ENCODE measurements around the gene RPL9. TPM values are rescaled to one million over a fixed set of nuclear protein-coding genes. Genes with fewer than 3 reads are reported as not detected.

Gene RPL9
- total and polyA plus RNA-seq, 2 of the 13 experiments (the other 11 are each of a cell fraction or from before 2014, with no cell fraction given): 993 to 2,148 TPM

DNA sequence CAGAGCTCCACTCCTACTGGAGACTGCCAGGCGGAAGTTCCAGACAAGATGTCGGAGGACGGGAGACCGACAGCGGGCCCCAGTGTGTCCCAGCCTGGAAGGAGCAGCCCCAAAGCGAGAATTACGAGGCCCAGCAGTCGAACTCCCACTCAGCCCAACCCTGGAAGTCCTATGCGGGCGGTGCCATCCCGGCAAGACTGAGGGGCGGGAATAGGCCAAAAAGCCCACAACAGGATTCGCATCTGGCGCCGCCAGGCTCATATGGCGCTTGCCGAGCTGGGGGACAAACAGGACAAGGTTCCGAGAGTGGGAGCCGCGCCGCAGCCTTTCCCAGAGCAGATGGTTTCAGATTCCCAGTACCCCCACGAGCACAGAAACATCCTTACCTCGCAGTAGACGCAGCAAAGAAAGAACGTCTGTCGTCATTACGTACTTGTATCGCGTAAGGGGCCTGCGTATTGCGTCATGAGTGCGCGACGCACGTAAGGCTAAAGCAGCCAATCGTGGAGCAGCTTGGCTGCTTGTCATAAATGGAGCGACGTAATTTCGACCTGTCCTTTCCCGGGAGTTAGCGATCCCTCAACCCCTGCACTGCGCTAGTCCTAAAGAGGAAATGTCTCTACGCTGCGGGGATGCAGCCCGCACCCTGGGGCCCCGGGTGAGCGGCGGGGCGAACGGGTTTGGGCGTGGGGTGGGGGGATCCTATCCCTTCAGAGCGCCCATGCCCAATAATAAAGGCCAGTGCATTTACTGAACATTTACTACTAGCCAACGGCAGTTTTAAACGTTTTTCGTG, at the start of gene RPL9, which contains the start of gene LIAS (continued):
- TF ChIP-seq, protein P1, sequence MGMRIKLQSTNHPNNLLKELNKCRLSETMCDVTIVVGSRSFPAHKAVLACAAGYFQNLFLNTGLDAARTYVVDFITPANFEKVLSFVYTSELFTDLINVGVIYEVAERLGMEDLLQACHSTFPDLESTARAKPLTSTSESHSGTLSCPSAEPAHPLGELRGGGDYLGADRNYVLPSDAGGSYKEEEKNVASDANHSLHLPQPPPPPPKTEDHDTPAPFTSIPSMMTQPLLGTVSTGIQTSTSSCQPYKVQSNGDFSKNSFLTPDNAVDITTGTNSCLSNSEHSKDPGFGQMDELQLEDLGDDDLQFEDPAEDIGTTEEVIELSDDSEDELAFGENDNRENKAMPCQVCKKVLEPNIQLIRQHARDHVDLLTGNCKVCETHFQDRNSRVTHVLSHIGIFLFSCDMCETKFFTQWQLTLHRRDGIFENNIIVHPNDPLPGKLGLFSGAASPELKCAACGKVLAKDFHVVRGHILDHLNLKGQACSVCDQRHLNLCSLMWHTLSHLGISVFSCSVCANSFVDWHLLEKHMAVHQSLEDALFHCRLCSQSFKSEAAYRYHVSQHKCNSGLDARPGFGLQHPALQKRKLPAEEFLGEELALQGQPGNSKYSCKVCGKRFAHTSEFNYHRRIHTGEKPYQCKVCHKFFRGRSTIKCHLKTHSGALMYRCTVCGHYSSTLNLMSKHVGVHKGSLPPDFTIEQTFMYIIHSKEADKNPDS (CRISPR knock-in tag; IDR thresholded peaks at IDR 0.05): no peak
- TF ChIP-seq CHD4 (IDR thresholded peaks at IDR 0.05; ENCODE audit: borderline replicate concordance, low read length) (no peak), ZNF768 (CRISPR knock-in tag; IDR thresholded peaks at IDR 0.05) (peak; percentile 20; the same call in 1 of the 2 replicates), TAF1 (CRISPR knock-in tag; IDR thresholded peaks at IDR 0.05) (peak; percentile 98), SRSF1 (optimal IDR thresholded peaks at IDR 0.05; ENCODE audit: low read depth, low read length) (no peak), ZNF709 (CRISPR knock-in tag; IDR thresholded peaks at IDR 0.05) (peak; percentile 87), ARHGAP35 (CRISPR knock-in tag; IDR thresholded peaks at IDR 0.05; ENCODE audit: borderline replicate concordance) (no peak; the same call in 1 of the 2 replicates), ERF (CRISPR knock-in tag; IDR thresholded peaks at IDR 0.05) (peak; percentile 88), ZNF510 (CRISPR knock-in tag; IDR thresholded peaks at IDR 0.05; ENCODE audit: low read depth) (peak; percentile 83), REPIN1 (CRISPR knock-in tag; IDR thresholded peaks at IDR 0.05; ENCODE audit: borderline replicate concordance, low read depth) (peak; percentile 89), ZNF253 (CRISPR knock-in tag; IDR thresholded peaks at IDR 0.05; ENCODE audit: borderline replicate concordance) (0 out of 2 replicates have a peak, but pooled peaks have one; percentile 66), RARG (CRISPR knock-in tag; IDR thresholded peaks at IDR 0.05; ENCODE audit: low read depth) (no peak), YEATS4 (CRISPR knock-in tag; IDR thresholded peaks at IDR 0.05; ENCODE audit: borderline replicate concordance) (peak; percentile 89), MTF1 (CRISPR knock-in tag; IDR thresholded peaks at IDR 0.05) (0 out of 2 replicates have a peak, but pooled peaks have one; percentile 46), ZNF468 (CRISPR knock-in tag; IDR thresholded peaks at IDR 0.05) (no peak), FLYWCH1 (CRISPR knock-in tag; IDR thresholded peaks at IDR 0.05) (no peak), PAX8 (CRISPR knock-in tag; IDR thresholded peaks at IDR 0.05; ENCODE audit: borderline replicate concordance) (peak; percentile 97; the same call in 1 of the 2 replicates), HDAC6 (IDR thresholded peaks at IDR 0.05; ENCODE audit: low read depth, low read length) (no peak), SSRP1 (CRISPR knock-in tag; IDR thresholded peaks at IDR 0.05) (no peak; the same call in 1 of the 2 replicates)
- TF ChIP-seq, protein P2, sequence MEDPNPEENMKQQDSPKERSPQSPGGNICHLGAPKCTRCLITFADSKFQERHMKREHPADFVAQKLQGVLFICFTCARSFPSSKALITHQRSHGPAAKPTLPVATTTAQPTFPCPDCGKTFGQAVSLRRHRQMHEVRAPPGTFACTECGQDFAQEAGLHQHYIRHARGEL (CRISPR knock-in tag; IDR thresholded peaks at IDR 0.05): 0 out of 2 replicates have a peak, but pooled peaks have one; percentile 4
- TF ChIP-seq, protein P3, sequence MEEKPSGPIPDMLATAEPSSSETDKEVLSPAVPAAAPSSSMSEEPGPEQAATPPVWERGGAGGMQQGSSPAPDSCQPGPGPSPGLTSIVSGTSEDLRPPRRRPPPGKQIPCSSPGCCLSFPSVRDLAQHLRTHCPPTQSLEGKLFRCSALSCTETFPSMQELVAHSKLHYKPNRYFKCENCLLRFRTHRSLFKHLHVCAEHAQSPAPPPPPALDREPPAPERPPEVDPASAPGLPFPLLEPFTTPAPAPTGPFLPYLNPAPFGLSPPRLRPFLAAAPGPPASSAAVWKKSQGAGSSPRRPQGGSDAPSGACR (CRISPR knock-in tag; IDR thresholded peaks at IDR 0.05): no peak
- TF ChIP-seq, protein P4, sequence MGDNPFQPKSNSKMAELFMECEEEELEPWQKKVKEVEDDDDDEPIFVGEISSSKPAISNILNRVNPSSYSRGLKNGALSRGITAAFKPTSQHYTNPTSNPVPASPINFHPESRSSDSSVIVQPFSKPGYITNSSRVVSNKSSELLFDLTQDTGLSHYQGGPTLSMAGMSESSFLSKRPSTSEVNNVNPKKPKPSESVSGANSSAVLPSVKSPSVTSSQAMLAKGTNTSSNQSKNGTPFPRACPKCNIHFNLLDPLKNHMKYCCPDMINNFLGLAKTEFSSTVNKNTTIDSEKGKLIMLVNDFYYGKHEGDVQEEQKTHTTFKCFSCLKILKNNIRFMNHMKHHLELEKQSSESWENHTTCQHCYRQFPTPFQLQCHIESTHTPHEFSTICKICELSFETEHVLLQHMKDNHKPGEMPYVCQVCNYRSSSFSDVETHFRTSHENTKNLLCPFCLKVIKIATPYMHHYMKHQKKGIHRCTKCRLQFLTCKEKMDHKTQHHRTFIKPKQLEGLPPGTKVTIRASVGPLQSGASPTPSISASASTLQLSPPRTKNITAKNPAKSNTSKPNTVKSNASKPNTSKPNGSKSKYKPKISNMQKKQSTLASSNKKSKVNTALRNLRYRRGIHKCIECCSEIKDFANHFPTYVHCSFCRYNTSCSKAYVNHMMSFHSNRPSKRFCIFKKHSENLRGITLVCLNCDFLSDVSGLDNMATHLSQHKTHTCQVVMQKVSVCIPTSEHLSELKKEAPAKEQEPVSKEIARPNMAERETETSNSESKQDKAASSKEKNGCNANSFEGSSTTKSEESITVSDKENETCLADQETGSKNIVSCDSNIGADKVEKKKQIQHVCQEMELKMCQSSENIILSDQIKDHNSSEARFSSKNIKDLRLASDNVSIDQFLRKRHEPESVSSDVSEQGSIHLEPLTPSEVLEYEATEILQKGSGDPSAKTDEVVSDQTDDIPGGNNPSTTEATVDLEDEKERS (CRISPR knock-in tag; IDR thresholded peaks at IDR 0.05): peak; percentile 43; the same call in 1 of the 2 replicates
- TF ChIP-seq, protein P5, sequence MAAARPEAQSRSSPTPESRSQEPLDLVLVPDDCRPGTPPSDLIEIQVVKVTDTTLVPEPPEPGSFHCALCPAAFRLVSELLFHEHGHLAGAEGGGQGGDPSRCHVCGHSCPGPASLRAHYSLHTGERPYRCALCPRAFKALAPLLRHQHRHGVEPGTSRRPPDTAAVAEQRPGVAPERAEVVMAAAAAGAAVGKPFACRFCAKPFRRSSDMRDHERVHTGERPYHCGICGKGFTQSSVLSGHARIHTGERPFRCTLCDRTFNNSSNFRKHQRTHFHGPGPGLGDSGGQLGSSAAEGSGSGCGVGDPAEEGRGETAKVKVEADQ (CRISPR knock-in tag; IDR thresholded peaks at IDR 0.05; ENCODE audit: borderline replicate concordance): peak; percentile 87

Data from HepG2 (cell line).